H1 (cell line): Measurements from ENCODE around the gene SSC5D. TPM values are rescaled to one million over a fixed set of nuclear protein-coding genes. Genes with fewer than 3 reads are reported as not detected.

Experiments used
- CTCF ChIA-PET: fragments of 300-600 bp; sonication (Branson Sonifier 250); formaldehyde crosslinking; loops from one replicate; lab custom pipeline; 2021; ENCODE audit not compliant: partially characterized antibody; lab: Charles Lee
- POLR2A ChIA-PET: fragments of 300-600 bp; sonication (Branson Sonifier 250); formaldehyde crosslinking; loops from one replicate; lab custom pipeline; 2021; ENCODE audit warnings: inconsistent platforms; ENCODE audit not compliant: partially characterized antibody; lab: Charles Lee
- DNase-seq, 2 experiments: peaks; one replicate each; pipeline versions ENCODE4 v3.0.0 to v3.0.0-alpha.2; 2010 to 2022; ENCODE audit warnings: low spot score in 2 of 2, low read depth in 1 of 2, mixed read lengths in 1 of 2
- FAIRE-seq: peaks from 2 replicates; lab custom pipeline; 2011; peaks lifted over from hg19 to GRCh38; lab: Jason Lieb, UNC
- H2AFZ ChIP-seq: 2 replicates; pipeline ENCODE4 v1.8.1; 2012; ENCODE audit warnings: low read length, inconsistent platforms
- H2AK5ac ChIP-seq: 2 replicates; pipeline ENCODE4 v1.6.1; 2013; ENCODE audit warnings: low read depth, low read length
- H2BK120ac ChIP-seq: replicated peaks from 2 replicates; pipeline ENCODE3; 2013; ENCODE audit warnings: low read depth, low read length, inconsistent platforms
- H2BK12ac ChIP-seq: 2 replicates; pipeline ENCODE4 v1.6.1; 2013; ENCODE audit warnings: low read depth, low read length
- H2BK15ac ChIP-seq: 2 replicates; pipeline ENCODE4 v1.6.1; 2013; ENCODE audit warnings: low read length
- H2BK20ac ChIP-seq: 2 replicates; pipeline ENCODE4 v1.6.1; 2013; ENCODE audit warnings: low read length
- H2BK5ac ChIP-seq: 2 replicates; pipeline ENCODE4 v1.6.1; 2013; ENCODE audit warnings: low read depth, low read length
- H3K14ac ChIP-seq: 2 replicates; pipeline ENCODE4 v1.6.1; 2013; ENCODE audit warnings: inconsistent platforms; ENCODE audit not compliant: insufficient read length
- H3K18ac ChIP-seq: 2 replicates; pipeline ENCODE4 v1.6.1; 2013; ENCODE audit warnings: low read length; ENCODE audit errors: extremely low read depth
- H3K23ac ChIP-seq: 2 replicates; pipeline ENCODE4 v1.6.1; 2013; ENCODE audit warnings: inconsistent platforms; ENCODE audit not compliant: insufficient read length
- H3K23me2 ChIP-seq: 2 replicates; pipeline ENCODE4 v1.6.1; 2013; ENCODE audit warnings: low read depth, low read length
- H3K27ac ChIP-seq: 2 replicates; pipeline ENCODE4 v1.6.1; 2011; ENCODE audit warnings: low read depth, low read length, inconsistent platforms
- H3K27me3 ChIP-seq, 4 experiments: replicated peaks in 1 of 4; 1 replicate in 1 of 4; 2 replicates in 3 of 4; pipeline versions ENCODE4 v1.6.1 to v1.8.1; 2011 to 2013; ENCODE audit warnings: low read length in 3 of 4, mild to moderate bottlenecking in 3 of 4, inconsistent platforms in 2 of 4, mixed read lengths in 2 of 4, moderate library complexity in 1 of 4; ENCODE audit not compliant: control insufficient read depth in 3 of 4, insufficient read depth in 3 of 4; ENCODE audit errors: extremely low read depth in 1 of 4
- H3K36me3 ChIP-seq, 4 experiments: 2 replicates each; pipeline versions ENCODE4 v1.6.1 to v1.8.1; 2011 to 2013; ENCODE audit warnings: mild to moderate bottlenecking in 4 of 4, low read length in 3 of 4, moderate library complexity in 2 of 4, control low read depth in 1 of 4, inconsistent platforms in 1 of 4; ENCODE audit not compliant: insufficient read depth in 4 of 4, control insufficient read depth in 2 of 4
- H3K4ac ChIP-seq: replicated peaks from 2 replicates; pipeline ENCODE3; 2013; ENCODE audit warnings: low read length, low read depth, mixed read lengths, inconsistent platforms; ENCODE audit not compliant: insufficient read length
- H3K4me1 ChIP-seq, 4 experiments: replicated peaks in 1 of 4; 1 replicate in 1 of 4; 2 replicates in 3 of 4; pipeline versions ENCODE4 v1.6.1 to v1.8.1; 2011 to 2013; ENCODE audit warnings: low read length in 3 of 4, inconsistent platforms in 2 of 4, mixed read lengths in 1 of 4; ENCODE audit not compliant: insufficient read depth in 4 of 4, control insufficient read depth in 3 of 4
- H3K4me2 ChIP-seq, 2 experiments: 2 replicates each; pipeline versions ENCODE4 v1.6.1 to v1.8.1; 2011 to 2013; ENCODE audit warnings: low read depth in 2 of 2, low read length in 2 of 2, control low read depth in 1 of 2, inconsistent platforms in 1 of 2, mild to moderate bottlenecking in 1 of 2; ENCODE audit not compliant: insufficient read depth in 1 of 2
- H3K4me3 ChIP-seq, 4 experiments: fragments of 200-600, 300-600 bp in 1 of 4; sonication (generic), shearing (Covaris generic), sonication (Bioruptor Twin) in 1 of 4; 2 replicates each; pipeline versions ENCODE4 v1.5.1 to v1.8.1; 2011 to 2016; ENCODE audit warnings: low read length in 4 of 4, low read depth in 3 of 4, control low read depth in 2 of 4, inconsistent platforms in 2 of 4, mild to moderate bottlenecking in 2 of 4, mixed read lengths in 1 of 4, moderate library complexity in 1 of 4; ENCODE audit not compliant: insufficient read depth in 2 of 4; ENCODE audit errors: extremely low read depth in 1 of 4
- H3K56ac ChIP-seq: replicated peaks from 2 replicates; pipeline ENCODE3; 2013; ENCODE audit warnings: low read depth, mild to moderate bottlenecking, mixed read lengths, low read length, inconsistent platforms; ENCODE audit not compliant: insufficient read length
- H3K79me1 ChIP-seq: 2 replicates; pipeline ENCODE4 v1.6.1; 2013; ENCODE audit warnings: low read depth, low read length, control low read depth
- H3K79me2 ChIP-seq, 2 experiments: 2 replicates each; pipeline versions ENCODE4 v1.6.1 to v1.8.1; 2012 to 2013; ENCODE audit warnings: low read length in 2 of 2, mild to moderate bottlenecking in 2 of 2, inconsistent platforms in 1 of 2; ENCODE audit not compliant: insufficient read depth in 2 of 2, control insufficient read depth in 1 of 2
- H3K9ac ChIP-seq, 4 experiments: replicated peaks in 1 of 4; 1 replicate in 1 of 4; 2 replicates in 3 of 4; pipeline versions ENCODE4 v1.6.1 to v1.8.1; 2011 to 2013; ENCODE audit warnings: low read depth in 3 of 4, low read length in 3 of 4, control low read depth in 2 of 4, mild to moderate bottlenecking in 2 of 4, moderate library complexity in 2 of 4, inconsistent platforms in 1 of 4; ENCODE audit errors: extremely low read depth in 1 of 4
- H3K9me3 ChIP-seq, 2 experiments: 2 replicates each; pipeline versions ENCODE4 v1.6.1 to v1.8.1; 2012 to 2013; ENCODE audit warnings: mild to moderate bottlenecking in 2 of 2, moderate library complexity in 2 of 2, control low read depth in 1 of 2, inconsistent platforms in 1 of 2, low read depth in 1 of 2, low read length in 1 of 2, mixed read lengths in 1 of 2; ENCODE audit not compliant: insufficient read depth in 2 of 2
- H4K20me1 ChIP-seq, 2 experiments: replicated peaks in 1 of 2; 2 replicates each; pipeline versions ENCODE3 to v1.8.1; 2011 to 2013; ENCODE audit warnings: inconsistent platforms in 2 of 2, low read length in 2 of 2, mild to moderate bottlenecking in 1 of 2; ENCODE audit not compliant: insufficient read depth in 2 of 2, control insufficient read depth in 1 of 2
- H4K5ac ChIP-seq: 2 replicates; pipeline ENCODE4 v1.6.1; 2013; ENCODE audit warnings: low read length, low read depth, mixed read lengths, inconsistent platforms; ENCODE audit not compliant: insufficient read length
- H4K8ac ChIP-seq: 2 replicates; pipeline ENCODE4 v1.8.0; 2013; ENCODE audit warnings: mild to moderate bottlenecking, moderate library complexity, low read length, inconsistent platforms; ENCODE audit not compliant: insufficient read depth; ENCODE audit errors: extremely low read depth
- H4K91ac ChIP-seq: replicated peaks from 2 replicates; pipeline ENCODE3; 2013; ENCODE audit warnings: low read length, mixed read lengths, inconsistent platforms; ENCODE audit not compliant: insufficient read length
- CHD2 ChIP-seq: IDR thresholded peaks from 2 replicates; pipeline ENCODE4 v1.6.1; 2012; ENCODE audit warnings: low read length, improper control_type of control experiment
- WGBS, 2 experiments: shearing (Covaris generic) in 1 of 2; methylation state at CpG; one replicate each; pipeline versions ENCODE4 v1.1.6 to v1.1.7; 2013 to 2015; ENCODE audit warnings: low lambda C conversion rate in 2 of 2, mixed read lengths in 2 of 2, inconsistent platforms in 1 of 2, low coverage in 1 of 2, missing lambda C conversion rate in 1 of 2; ENCODE audit not compliant: insufficient replicate concordance in 2 of 2, insufficient coverage in 1 of 2, insufficient read length in 1 of 2; ENCODE audit errors: extremely low coverage in 1 of 2, missing lambda C conversion rate in 1 of 2; 5-methylcytosine and 5-hydroxymethylcytosine counted together
- polyA plus RNA-seq, 7 experiments: library from polyadenylated mRNA; depleted of rRNA in 3 of 7; stranded (reverse) in 5 of 7; unstranded in 2 of 7; fragments of >200 nt in 5 of 7; fragments of 200-250 nt in 2 of 7; gene quantifications; 1 replicate in 5 of 7; 2 replicates in 1 of 7; 4 replicates in 1 of 7; pipeline versions ENCODE4 v1.2.1 to v1.2.3, GENCODE V29; 2011 to 2013; ENCODE audit warnings: missing spikeins in 2 of 7, mixed read lengths in 2 of 7
- total RNA-seq: library from RNA; stranded (reverse); fragmentation: NEBNext Ultra II Directional; extraction: Animal tissue kit (Norgen Biotek cat#: 25700); gene quantifications from 2 replicates; pipeline ENCODE4 v1.2.1, GENCODE V29; 2021

The SSC5D gene
- total and polyA plus RNA-seq, 2 of the 8 experiments (the other 6 are each of a cell fraction or from before 2014, with no cell fraction given) = 0.39 to 1.7 TPM

DNA sequence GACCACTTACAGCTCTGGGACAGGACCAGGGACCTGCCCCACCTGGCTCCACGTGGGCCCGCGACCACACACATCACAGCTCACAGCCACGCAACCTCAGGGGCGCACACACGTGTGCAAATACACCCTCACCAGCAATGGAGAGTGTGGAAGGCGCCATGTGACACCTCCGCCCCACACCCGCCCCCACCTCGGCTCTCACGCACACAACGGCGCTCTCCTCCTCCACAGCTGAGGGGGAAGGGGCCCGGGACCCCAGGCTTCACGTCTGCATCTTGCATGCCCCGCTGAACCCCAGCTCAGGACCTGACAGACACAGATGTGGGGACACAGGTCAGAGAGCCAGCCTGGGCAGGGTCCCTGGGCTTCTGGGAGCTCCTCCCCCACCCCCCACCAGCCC lies 38.8 kb upstream of the SSC5D start:
- Histone ChIP-seq H3K9ac (no peak overlapping the region), H2AFZ (no peak overlapping the region)
- no peak for TF ChIP-seq CHD2
- TF ChIP-seq, all 59 proteins: peak for 0
- Histone ChIP-seq H3K27me3 (peaks cover 43 to 76% (median 72%) of the 10 kb centered on the region in 4 experiments), H2BK12ac (no peak overlapping the region), H2BK5ac (no peak overlapping the region), H3K9me3 (no peaks in the 10 kb centered on the region), H4K5ac (no peak overlapping the region), H3K4me3 (no peak overlapping the region), H2BK20ac (peak overlapping the region; percentile 13; the same call in 1 of the 2 replicates), H4K20me1 (peaks cover 0 to 14% of the 10 kb centered on the region in 2 experiments), H3K4me1 (peaks cover 0 to 5% (median 2%) of the 10 kb centered on the region in 4 experiments; a peak in 5 of 7 replicates), H3K18ac (no peak overlapping the region), H3K23ac (no peak overlapping the region), H3K56ac (no peak overlapping the region), H3K4me2 (no peak overlapping the region), H3K23me2 (peaks cover 20% of the 10 kb centered on the region; the same call in 1 of the 2 replicates), H2BK15ac (peak overlapping the region; percentile 65; the same call in 1 of the 2 replicates), H4K91ac (no peak overlapping the region), H4K8ac (no peak overlapping the region), H3K27ac (no peak overlapping the region), H3K79me2 (no peaks in the 10 kb centered on the region), H2AK5ac (no peak overlapping the region), H2BK120ac (no peak overlapping the region), H3K36me3 (no peaks in the 10 kb centered on the region), H3K4ac (no peak overlapping the region), H3K14ac (no peak overlapping the region), H3K79me1 (no peaks in the 10 kb centered on the region)
- FAIRE-seq (no peak), DNase-seq (no peak)
- WGBS, 2 experiments = 50% methylated on average over 13 of the region's 16 CpGs; no CpG with 5 or more reads in 1 of the 2 experiments
- POLR2A ChIA-PET = interaction anchor here (1.3 kb wide), 1 partner anchor 29 kb away, joined by 3 read pairs; no protein-coding TSS in a partner anchor
- CTCF ChIA-PET = interaction anchor here (0.6 to 1.2 kb wide), 5 partner anchors 14 to 157 kb away, joined by 3 read pairs; no protein-coding TSS in a partner anchor
